OCI-LY3 (cell line): ENCODE results near the gene SHANK3.

Experiments
- EZH2phosphoT487 ChIP-seq: fragments of 200-600 bp; shearing (Covaris generic); IDR thresholded peaks from 2 replicates; pipeline ENCODE4 v1.6.1; 2018; ENCODE audit warnings: antibody characterized with exemption, mixed run types, low read depth
- TF ChIP-seq, protein P1 (sequence below): fragments of 200-600, 300-600 bp; sonication (generic); IDR thresholded peaks from 2 replicates; pipeline ENCODE4 v1.5.1; 2014; ENCODE audit warnings: antibody characterized with exemption, low read length, low read depth

- TF ChIP-seq, protein P1, sequence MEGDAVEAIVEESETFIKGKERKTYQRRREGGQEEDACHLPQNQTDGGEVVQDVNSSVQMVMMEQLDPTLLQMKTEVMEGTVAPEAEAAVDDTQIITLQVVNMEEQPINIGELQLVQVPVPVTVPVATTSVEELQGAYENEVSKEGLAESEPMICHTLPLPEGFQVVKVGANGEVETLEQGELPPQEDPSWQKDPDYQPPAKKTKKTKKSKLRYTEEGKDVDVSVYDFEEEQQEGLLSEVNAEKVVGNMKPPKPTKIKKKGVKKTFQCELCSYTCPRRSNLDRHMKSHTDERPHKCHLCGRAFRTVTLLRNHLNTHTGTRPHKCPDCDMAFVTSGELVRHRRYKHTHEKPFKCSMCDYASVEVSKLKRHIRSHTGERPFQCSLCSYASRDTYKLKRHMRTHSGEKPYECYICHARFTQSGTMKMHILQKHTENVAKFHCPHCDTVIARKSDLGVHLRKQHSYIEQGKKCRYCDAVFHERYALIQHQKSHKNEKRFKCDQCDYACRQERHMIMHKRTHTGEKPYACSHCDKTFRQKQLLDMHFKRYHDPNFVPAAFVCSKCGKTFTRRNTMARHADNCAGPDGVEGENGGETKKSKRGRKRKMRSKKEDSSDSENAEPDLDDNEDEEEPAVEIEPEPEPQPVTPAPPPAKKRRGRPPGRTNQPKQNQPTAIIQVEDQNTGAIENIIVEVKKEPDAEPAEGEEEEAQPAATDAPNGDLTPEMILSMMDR, result no peak
- no peak for TF ChIP-seq EZH2phosphoT487
Measured at GRCh38 chr22:50683994-50684371, 11.4 kb downstream of the SHANK3 start.
